ENCODE results near the gene RTN1.

- TF ChIP-seq ESRRA (CRISPR knock-in tag; IDR thresholded peaks at IDR 0.05; ENCODE audit: borderline replicate concordance) (no peak), SP1 (CRISPR knock-in tag; conservative IDR thresholded peaks at IDR 0.05) (no peak), STAT6 (CRISPR knock-in tag; conservative IDR thresholded peaks at IDR 0.05; ENCODE audit: low read depth) (no peak), ELF4 (CRISPR knock-in tag; IDR thresholded peaks at IDR 0.05; ENCODE audit: low read depth) (no peak), CTCF (IDR thresholded peaks at IDR 0.05) (no peak), IRF2 (CRISPR knock-in tag; IDR thresholded peaks at IDR 0.05; ENCODE audit: borderline replicate concordance, low read depth) (no peak), CBFB (CRISPR knock-in tag; IDR thresholded peaks at IDR 0.05; ENCODE audit: low read depth) (no peak), FOXK1 (CRISPR knock-in tag; IDR thresholded peaks at IDR 0.05) (no peak), ERG (CRISPR knock-in tag; IDR thresholded peaks at IDR 0.05) (no peak), MAX (CRISPR knock-in tag; IDR thresholded peaks at IDR 0.05) (no peak), USF2 (CRISPR knock-in tag; IDR thresholded peaks at IDR 0.05) (no peak)
Observed at GRCh38 chr14:59905188-59905587, 34.6 kb upstream of the RTN1 start.

All from WTC11 (cell line).